HEK293T (cell line): ENCODE data around the gene COA4.

Source experiments
- FOXA1 ChIP-seq: fragments of 450-650 bp; IDR thresholded peaks from 2 replicates; pipeline ENCODE4 v1.6.1; 2016; ENCODE audit warnings: mild to moderate bottlenecking
- SP1 ChIP-seq: fragments of 450-650 bp; IDR thresholded peaks from 2 replicates; pipeline ENCODE4 v1.6.1; 2017
- ZNF384 ChIP-seq: fragments of 450-650 bp; IDR thresholded peaks from 2 replicates; pipeline ENCODE4 v1.6.1; 2016

GRCh38 chr11:73866095-73866579, 10.5 kb downstream of the COA4 start:
- TF ChIP-seq ZNF384 = no peak
- no peak for TF ChIP-seq SP1
- no peak for TF ChIP-seq FOXA1
